GM12878 (cell line): ENCODE measurements around the gene DPEP1.

Experiments used
- BRCA1 ChIP-seq: IDR thresholded peaks from 2 replicates; pipeline ENCODE4 v1.6.1; 2011; ENCODE audit warnings: low read depth, low read length, improper control_type of control experiment
- EZH2 ChIP-seq: IDR thresholded peaks from 2 replicates; pipeline ENCODE4 v1.6.1; 2012; ENCODE audit warnings: low read depth, mild to moderate bottlenecking, control low read depth, inconsistent platforms, low read length, borderline replicate concordance; ENCODE audit not compliant: control insufficient read depth
- NFIC ChIP-seq: IDR thresholded peaks from 2 replicates; pipeline ENCODE4 v1.6.1; 2012; ENCODE audit warnings: low read depth, mild to moderate bottlenecking, inconsistent platforms, low read length, moderate library complexity
- TF ChIP-seq, protein P1 (sequence below), 3 experiments: IDR thresholded peaks in 2 of 3; conservative IDR thresholded peaks in 1 of 3; 2 replicates each; pipeline ENCODE4 v1.5.1; 2011; ENCODE audit warnings: low read depth in 3 of 3, low read length in 3 of 3, mild to moderate bottlenecking in 3 of 3, control low read depth in 2 of 3, moderate library complexity in 2 of 3, inconsistent platforms in 1 of 3, mixed read lengths in 1 of 3; ENCODE audit not compliant: control insufficient read depth in 2 of 3, insufficient read depth in 1 of 3; ENCODE audit errors: extremely low read depth in 1 of 3

DNA sequence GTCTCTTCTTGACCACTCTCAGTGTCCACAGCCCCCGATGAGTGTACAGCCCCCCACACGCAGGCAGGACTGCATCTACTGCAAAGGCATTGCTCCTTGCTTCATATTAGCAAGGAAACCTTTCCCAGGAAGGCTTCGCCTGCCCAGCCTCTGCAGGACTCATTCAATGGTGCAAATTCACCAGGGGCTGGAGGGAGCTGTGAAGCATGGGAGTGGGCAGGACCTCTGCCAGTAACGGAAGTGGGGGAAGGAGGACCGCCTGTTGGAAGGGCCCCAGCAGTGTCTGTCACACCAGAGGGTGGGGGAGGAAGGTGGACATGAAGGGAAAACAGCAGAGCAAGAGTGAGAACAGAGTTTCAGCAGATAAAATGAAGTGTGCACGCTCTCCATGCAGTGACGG is 46.7 kb downstream of the DPEP1 start:
- TF ChIP-seq, protein P1, sequence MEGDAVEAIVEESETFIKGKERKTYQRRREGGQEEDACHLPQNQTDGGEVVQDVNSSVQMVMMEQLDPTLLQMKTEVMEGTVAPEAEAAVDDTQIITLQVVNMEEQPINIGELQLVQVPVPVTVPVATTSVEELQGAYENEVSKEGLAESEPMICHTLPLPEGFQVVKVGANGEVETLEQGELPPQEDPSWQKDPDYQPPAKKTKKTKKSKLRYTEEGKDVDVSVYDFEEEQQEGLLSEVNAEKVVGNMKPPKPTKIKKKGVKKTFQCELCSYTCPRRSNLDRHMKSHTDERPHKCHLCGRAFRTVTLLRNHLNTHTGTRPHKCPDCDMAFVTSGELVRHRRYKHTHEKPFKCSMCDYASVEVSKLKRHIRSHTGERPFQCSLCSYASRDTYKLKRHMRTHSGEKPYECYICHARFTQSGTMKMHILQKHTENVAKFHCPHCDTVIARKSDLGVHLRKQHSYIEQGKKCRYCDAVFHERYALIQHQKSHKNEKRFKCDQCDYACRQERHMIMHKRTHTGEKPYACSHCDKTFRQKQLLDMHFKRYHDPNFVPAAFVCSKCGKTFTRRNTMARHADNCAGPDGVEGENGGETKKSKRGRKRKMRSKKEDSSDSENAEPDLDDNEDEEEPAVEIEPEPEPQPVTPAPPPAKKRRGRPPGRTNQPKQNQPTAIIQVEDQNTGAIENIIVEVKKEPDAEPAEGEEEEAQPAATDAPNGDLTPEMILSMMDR (IDR thresholded peaks at IDR 0.05 in 2 of 3, conservative IDR thresholded peaks at IDR 0.05 in 1 of 3; ENCODE audit: control insufficient read depth in 2 of 3, extremely low read depth in 1 of 3, insufficient read depth in 1 of 3, low read depth in 3 of 3, low read length in 3 of 3): no peak
- no peak for TF ChIP-seq BRCA1
- TF ChIP-seq NFIC: no peak
- TF ChIP-seq EZH2: no peak
